Peyer's patch (tissue), 4 donors: ENCODE data around the gene MANEA.

Experiments
- CTCF ChIP-seq, 6 experiments: fragments of 450-650 bp in 4 of 6; fragments of 200-600 bp in 2 of 6; sonication (generic) in 1 of 6; IDR thresholded peaks; one replicate each; pipeline ENCODE4 v1.5.1; 2017 to 2019; ENCODE audit warnings: antibody characterized with exemption in 6 of 6, mild to moderate bottlenecking in 3 of 6, moderate library complexity in 1 of 6
- POLR2A ChIP-seq, 2 donors: fragments of 450-650 bp; IDR thresholded peaks; one replicate each; pipeline ENCODE4 v1.5.1; 2017; ENCODE audit warnings: antibody characterized with exemption in 2 of 2, mild to moderate bottlenecking in 2 of 2, moderate library complexity in 2 of 2

- TF ChIP-seq CTCF (IDR thresholded peaks at IDR 0.05) (no peak), POLR2A (IDR thresholded peaks at IDR 0.05) (peak in 1 of 2 donors; percentile 18)
Observed at GRCh38 chr6:95576998-95577303, 384 bp upstream of the MANEA start.
